Cerebellar nuclear complex (tissue), 1 donor: ENCODE results near the gene IL13.
"Not testable (repeated sequence)": the region's sequence is repeated elsewhere in the genome, so short reads cannot be mapped to it uniquely, and the experiment has no call there.

Experiments
- DNase-seq, 2 experiments: peaks; one replicate each; lab custom pipeline; 2025; lab: John Stamatoyannopoulos, UW

Gene IL13

DNA sequence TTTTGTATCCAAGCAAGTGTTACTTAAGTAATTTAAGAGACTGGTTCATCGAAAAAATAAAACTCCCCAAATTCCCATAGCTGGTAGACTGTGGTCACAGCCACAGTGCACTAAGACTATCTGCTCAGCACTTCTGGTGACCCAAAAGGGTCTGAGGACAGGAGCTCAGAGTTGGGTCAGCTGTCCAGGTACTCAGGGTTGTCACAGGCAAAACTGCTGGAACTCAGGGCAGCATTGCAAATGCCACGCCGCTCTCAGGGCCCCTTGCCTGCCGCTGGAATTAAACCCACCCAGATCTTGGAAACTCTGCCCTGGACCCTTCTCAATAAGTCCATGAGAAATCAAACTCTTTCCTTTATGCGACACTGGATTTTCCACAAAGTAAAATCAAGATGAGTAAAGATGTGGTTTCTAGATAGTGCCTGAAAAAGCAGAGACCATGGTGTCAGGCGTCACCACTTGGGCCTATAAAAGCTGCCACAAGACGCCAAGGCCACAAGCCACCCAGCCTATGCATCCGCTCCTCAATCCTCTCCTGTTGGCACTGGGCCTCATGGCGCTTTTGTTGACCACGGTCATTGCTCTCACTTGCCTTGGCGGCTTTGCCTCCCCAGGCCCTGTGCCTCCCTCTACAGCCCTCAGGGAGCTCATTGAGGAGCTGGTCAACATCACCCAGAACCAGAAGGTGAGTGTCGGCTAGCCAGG lies at the start of gene IL13:
Gene IL13 (plus strand): TSS at position 498 of the 705 bp plus-strand sequence. CDS start 14 bp downstream, at position 512.
- DNase-seq = no peak

DNA sequence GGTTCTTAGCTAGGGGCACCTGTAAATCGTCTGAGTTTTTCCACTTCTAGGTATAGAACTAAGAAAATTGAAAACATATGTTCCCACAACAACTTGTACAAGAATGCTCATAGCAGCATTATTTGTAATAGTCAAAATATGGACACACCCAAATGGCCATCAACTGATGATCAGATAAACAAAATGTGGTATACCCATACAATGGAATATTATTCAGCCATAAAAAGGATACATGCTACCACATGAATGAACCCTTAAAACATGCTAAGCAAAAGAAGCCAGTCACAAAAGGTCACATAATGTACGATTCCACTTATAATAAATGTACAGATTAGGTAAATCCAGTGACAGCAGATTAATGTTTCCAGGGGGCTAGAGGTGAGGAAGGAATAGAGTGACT lies 46.0 kb upstream of the IL13 start:
- no peak for DNase-seq

DNA sequence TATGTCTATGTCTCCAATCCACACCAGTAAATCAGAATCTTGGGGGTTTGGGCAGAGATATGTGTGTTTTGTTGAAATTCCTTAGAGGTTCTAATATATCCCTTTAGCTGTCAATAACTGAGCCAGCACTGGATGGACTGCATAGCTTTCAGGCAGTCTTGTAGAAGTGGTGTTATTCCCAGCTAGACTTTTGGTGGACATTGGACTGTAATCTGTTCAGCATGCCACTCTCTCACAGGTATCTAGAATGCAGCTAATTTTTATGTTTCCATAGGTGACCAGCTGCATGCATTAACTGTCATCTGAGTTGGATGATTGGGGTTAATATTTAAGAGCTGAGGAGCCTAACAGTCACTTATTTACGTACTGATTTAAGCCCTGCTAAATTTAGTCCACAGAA lies 45.1 kb upstream of the IL13 start:
- DNase-seq = no peak

DNA sequence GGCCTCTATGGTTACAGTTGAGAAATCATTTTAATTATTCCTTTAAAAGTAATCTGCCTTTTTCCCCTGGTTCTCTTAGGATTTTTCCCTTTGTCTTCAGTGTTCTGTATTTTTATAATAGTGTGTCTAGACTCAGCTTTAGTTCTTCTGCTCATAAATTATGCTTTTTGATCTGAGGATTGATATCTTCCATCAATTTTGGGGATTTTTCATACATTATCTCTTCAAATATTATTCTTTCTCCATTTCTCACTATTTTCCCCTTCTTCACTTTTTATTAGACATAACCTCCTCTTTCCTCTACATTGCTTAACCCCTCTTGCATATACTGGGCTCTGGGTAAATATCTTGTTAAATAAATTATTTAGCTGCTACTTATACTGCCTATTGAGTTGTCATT lies 36.3 kb upstream of the IL13 start:
- no peak for DNase-seq

DNA sequence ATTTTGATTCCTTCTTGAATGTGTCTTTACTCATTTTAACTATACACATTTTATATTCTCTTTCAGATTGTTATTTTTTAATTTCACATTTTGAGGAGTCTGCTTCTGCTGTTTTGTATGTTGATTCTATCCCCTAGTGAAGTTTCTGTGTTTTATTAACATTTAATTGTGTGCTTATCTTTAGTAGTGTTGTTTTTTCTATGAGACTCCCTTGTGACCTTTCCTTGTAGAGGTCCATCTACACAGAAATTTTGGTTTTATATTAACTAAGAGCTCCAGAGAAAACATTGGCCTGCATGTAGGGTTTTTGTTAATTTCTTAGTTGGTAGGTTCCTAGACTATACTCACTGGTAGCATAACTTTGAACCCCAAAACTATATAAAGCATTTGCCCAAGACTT lies 35.4 kb upstream of the IL13 start:
- no peak for DNase-seq

DNA sequence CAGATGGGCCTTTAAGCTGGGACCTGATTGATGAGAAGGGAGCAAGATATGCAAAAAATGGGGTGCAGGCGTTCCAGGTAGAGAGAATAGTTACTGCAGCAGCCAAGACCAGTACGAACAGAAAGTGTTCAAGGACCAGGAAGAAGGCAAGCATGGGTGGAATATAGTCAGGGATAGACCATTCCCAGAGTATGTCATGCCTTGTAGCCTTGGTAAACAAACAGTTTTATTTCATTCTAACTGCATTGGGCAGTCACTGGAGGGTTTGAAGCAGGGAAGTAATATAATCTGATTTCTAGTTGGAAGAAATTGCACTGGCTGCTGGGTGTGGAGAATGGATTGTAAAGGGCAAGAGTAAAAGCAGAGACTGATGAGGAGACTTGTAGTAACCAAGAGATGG lies 30.5 kb upstream of the IL13 start:
- DNase-seq = no peak

DNA sequence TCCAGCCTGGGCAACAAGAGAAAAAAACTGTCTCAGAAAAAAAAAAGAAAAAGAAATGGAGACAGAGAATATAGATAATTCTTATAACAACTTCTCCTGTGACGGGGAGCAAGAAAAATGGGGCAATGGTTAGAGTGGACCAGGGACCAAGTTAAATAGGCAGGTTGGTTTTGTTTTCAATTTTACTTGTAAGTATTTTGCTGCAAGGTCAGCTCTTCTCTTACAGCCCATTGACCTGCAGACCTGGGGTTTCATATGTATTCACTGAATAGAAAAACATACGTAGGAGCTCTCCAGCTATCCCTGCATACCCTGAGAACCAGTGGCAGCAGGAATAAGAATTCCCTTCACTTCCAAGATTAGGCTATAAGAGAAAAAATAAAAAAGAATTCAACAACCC lies 29.2 kb upstream of the IL13 start:
- DNase-seq = no peak

DNA sequence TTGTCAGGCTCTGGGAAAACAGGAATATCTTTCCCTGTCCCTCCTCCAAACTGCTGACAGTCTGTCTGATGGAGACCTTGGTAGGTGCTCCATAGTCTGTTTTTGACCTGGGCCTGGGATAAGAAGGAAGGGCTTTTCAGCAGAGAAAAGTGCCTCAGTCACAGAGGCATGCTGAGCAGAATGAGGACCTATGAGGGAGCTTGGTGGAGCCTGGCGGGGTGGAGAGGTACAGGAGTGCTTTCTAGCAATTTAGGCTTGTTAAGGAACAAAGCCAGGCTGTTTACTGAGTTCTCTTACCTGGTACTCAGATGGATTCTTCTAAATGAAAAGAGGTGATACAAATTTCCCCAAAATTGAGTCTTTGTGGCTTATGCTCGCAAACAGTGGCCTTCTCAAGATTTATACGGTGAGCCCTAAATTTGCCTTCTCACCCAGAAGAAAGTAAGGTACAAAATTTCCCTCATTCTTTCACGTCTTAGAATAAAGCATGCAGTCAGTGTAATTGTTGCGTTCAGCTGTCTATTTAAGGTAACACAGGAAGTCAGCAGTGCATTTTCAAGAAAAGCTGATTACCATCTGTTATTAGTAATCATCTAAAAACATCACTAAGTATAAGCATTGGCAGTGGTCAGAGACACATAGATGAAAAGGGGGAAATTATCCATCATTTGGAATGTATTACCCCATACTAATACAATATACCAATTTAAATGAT lies 28.6 kb upstream of the IL13 start:
- no peak for DNase-seq

DNA sequence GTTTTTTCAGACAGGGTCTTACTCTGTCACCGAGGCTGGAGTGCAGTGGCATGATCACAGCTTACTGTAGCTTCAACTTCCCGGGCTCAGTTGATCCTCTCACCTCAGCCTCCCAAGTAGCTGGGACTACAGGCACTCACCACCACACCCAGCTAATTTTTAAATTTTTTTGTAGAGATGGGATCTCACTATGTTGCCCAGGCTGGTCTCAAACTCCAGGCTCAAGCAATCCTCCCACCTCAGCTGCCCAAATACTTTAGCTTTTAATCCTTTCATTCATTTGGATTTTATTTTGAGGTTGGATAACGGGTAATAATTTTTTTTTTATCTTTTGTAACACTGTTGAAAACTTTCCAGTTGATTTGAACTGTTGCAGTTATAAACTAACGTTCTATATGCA lies 24.4 kb upstream of the IL13 start:
- not testable (repeated sequence) for DNase-seq

DNA sequence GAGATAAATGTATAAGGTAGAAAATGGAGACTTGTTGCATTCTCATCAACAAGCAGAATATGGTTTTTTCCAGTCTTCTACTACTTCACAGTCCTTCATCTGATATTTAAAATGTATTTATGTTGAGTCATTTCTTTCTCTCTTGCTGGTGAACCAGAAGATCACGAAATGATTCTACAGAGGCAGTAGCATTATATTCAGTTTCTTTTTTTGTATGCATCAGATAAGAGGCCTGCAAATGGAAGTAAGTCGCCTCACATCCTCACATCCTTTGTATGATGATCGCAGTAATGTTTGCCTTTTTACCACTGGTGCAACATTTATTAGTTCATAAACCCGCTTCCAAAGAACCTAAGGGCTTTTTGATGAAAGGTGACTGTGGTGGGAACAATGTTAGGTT lies 22.1 kb upstream of the IL13 start:
- DNase-seq = no peak

DNA sequence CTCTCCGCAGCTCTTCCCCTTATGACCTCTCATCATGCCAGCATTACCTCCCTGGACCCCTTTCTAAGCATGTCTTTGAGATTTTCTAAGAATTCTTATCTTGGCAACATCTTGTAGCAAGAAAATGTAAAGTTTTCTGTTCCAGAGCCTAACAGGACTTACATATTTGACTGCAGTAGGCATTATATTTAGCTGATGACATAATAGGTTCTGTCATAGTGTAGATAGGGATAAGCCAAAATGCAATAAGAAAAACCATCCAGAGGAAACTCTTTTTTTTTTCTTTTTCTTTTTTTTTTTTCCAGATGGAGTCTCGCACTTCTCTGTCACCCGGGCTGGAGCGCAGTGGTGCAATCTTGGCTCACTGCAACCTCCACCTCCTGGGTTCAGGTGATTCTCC lies 20.7 kb upstream of the IL13 start:
- no peak for DNase-seq

DNA sequence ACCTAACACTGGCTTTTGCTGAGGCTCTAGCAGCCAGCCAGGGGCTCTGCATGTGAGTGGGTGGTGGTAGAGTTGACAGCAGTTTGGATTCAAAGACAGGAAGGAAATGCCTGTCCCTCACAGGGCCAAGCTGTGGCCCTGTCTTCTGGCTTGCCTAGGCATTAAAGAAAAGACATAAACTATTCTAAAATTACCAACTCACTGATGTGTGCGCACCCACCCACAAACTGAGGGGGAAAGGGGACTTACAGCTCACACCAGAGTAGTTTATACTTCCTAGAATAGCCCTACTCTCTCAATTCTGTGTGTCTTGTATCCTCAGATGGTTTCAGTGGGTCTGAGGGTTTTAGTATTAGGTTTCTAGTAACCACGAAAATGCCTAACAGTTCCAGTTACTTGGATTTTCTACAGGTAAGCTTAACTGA lies 18.3 kb upstream of the IL13 start:
- DNase-seq = no peak

DNA sequence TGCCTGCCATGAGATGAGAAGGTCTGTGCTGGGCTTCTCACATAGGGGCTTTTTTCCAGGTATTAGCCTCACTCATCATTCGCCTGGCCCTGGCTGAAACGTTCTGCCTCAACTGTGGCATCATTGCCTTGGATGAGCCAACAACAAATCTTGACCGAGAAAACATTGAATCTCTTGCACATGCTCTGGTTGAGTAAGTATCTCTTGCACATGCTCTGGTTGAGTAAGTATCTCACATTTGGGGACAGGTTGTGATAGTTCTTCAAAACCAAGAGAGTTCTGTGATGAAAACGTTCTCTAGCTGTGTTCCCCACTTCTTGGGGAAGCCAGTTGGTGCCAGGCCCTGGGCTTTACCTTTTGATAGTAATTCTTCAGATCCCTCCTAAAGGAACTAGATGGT lies 17.4 kb upstream of the IL13 start:
- no peak for DNase-seq

DNA sequence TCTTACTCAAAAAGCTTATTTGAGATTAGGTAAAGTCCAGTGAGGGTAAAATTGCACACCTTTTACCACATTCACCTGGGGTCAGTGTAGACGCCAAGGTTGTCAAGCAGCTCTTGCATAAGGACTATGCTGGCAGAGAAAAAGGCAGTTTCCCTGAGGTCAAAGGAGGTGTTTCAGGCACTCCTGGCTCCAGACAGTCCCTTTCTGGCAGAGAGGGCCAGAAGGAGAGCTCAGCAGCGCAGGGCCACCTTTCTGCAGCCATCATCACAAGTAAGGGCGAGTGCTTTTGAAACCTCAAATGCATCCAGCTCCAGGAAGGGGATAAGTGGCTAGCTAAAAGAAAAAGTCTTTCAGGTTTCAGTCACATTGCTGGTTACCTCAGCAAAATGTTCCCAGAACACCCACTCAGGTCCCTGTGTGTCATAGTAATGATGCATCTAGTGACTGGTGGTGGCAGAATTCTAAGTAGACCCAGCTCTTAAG lies 16.7 kb upstream of the IL13 start:
- DNase-seq = no peak

DNA sequence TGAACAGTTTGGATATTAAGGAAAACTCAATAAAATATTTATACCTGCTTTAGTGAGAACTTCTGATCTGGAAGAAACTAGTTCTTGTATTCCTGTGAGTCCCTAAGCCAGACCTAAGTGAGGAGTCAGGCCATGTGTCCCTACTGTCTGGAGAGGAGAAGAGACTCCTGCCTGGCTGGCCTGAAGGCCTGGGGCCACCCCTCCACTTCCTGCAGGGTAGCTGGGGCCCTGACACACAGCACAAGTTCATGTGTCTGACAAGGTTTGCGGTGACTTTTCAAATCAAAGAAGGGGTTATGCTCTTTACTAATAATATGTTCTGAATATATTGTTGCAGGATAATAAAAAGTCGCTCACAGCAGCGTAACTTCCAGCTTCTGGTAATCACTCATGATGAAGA lies 16.1 kb upstream of the IL13 start:
- DNase-seq = no peak

DNA sequence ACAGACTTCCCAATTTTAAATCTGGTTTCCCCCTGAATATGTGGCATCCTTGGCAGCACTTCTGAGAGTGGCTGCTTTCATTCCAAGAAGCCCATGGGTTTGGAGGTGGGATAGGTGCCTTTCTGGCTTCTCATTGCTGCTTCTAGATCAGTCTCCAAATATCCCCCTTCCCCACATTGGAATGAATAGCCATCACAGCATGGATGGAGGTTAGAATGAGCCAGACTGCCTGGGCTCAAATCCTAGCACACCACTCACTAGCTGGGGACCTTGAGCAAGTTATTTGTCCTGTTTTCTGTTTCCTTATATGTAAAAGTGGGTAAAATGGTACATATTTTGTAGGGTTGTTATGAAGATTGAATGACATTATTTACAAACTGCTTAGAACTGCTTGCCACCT lies 13.8 kb upstream of the IL13 start:
- no peak for DNase-seq

DNA sequence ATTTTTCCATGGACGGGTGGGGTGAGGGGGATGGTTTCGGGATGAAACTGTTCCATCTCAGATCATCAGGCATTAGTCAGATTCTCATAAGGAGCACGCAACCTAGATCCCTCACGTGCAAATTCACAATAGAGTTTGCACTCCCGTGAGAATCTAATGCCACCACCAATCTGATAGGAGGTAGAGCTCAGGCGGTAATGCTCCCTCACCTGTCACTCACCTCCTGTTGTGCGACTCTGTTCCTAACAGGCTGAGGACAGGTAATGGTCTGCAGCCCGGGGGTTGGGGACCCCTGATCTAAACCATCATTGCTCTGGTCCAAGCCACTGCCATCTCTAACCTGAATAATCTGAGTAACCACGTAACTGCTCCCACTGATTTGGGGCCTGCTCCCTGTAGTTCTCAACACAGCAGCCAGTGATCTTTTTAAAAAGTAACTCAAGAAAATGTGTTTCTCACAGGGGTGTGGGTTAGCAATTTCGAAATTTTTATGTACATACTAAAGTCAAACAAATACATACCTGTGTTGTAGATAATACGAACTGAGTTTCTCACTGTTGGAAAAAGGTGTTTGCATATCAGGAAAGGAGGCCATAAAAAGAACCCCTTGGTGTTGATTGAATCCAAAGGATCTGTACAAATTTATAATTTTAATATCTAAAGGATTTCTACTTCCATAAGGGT lies 11.2 kb upstream of the IL13 start:
- no peak for DNase-seq

DNA sequence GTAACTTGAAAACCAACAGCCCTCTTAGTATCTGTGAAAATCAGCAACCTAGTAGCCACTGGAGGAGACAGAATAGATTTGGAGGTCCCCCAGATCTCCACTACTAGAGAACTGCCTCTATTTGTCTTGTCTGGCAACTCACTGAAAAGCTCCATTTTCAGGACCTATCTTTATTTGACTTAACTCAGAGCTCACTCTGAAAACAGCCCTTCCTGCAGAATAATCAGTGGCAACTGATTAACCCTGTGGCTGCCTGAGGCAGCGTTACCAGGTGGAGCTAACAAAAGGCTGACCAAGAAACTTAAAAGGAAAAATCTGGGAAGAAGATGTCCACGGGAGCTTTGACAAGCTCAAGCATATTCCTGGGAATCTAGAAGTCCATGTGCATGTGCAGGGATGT lies 10.5 kb upstream of the IL13 start:
- DNase-seq = no peak

DNA sequence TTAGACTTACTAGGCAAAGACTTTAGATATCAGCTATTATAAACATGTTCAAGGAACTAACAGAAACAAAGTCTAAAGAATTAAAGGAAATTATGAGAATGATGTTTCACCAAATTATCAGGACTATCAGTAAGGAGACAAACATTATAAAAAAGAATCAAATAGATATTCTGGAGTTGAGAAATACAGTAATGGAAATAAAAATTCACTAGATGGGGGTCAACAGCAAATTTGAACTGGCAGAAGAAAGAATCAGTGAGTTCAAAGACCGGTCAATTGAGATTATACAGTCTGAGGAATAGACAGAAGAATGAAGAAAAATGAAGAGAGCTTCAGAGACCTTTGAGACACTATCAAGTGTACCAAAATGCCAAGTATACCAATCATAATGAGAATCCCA lies 9.6 kb upstream of the IL13 start:
- DNase-seq = no peak

DNA sequence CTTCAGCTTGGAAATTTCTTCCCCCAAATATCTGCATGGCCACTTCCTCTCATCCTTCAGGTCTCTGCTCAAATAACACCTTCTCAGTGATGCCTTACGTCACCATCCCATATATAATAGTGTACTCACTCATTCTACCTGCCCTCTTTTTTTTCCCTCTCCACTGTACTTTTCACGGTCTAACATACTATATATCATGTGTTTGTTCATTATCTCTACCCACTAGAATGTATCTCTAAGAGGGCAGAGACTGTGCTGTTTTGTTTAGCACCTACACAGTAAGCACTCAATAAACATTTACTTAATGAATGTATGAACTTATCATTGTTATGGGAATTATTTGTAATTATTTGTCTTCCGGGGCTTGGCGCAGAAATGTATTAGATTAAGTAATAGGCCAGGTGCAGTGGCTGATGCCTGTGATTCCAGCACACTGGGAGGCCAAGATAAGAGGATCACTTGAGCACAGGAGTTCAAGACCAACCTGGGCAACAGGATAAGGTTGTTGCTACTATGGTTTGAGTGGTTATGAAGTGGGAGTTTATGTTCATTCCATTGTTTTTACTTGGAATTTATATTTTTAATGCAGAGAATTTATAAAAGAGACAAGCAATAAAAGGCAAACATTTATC lies 6.0 kb upstream of the IL13 start:
- no peak for DNase-seq

DNA sequence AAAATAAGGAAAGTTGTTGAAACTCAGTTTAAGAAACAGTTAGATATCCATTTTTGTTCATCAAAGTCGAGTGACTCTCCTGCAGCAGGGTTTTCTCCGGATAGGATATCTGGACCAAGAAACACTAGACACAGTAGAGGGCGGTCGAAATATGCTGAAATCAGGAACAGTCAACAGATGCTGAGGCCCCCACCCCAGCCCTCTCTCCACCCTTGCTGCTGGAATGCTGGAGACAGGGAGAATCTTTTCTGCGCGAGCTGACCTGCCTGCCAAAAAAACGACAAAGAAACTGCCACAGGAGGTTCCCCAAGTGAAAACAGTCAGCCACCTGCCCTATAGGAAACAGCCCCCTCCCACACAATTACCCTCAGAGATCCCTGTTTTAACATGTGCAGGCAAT lies 4.3 kb upstream of the IL13 start:
- DNase-seq = no peak
